Adipocyte (in vitro differentiated cells): ENCODE measurements around the gene SMIM44.

Experiments used
- DNase-seq: peaks from one replicate; pipeline ENCODE4 v3.0.0-alpha.2; 2015; ENCODE audit warnings: low read depth
- H3K27me3 ChIP-seq: replicated peaks from 2 replicates; pipeline ENCODE4 v1.7.0; 2013; ENCODE audit warnings: mild to moderate bottlenecking, low read length, moderate library complexity; ENCODE audit not compliant: control insufficient read depth, insufficient read depth
- H3K36me3 ChIP-seq: 2 replicates; pipeline ENCODE4 v1.7.0; 2013; ENCODE audit warnings: low read length, mild to moderate bottlenecking, moderate library complexity; ENCODE audit not compliant: control insufficient read depth, insufficient read depth, severe bottlenecking
- H3K4me1 ChIP-seq: 2 replicates; pipeline ENCODE4 v1.7.0; 2013; ENCODE audit warnings: mild to moderate bottlenecking, low read length, moderate library complexity; ENCODE audit not compliant: control insufficient read depth, insufficient read depth
- H3K4me3 ChIP-seq: 2 replicates; pipeline ENCODE4 v1.7.0; 2013; ENCODE audit warnings: mild to moderate bottlenecking, low read length, moderate library complexity
- H3K9ac ChIP-seq: 2 replicates; pipeline ENCODE4 v1.7.0; 2013; ENCODE audit warnings: mild to moderate bottlenecking, low read length, moderate library complexity
- H3K9me3 ChIP-seq: 2 replicates; pipeline ENCODE4 v1.7.0; 2013; ENCODE audit warnings: mild to moderate bottlenecking, low read length, moderate library complexity; ENCODE audit not compliant: control insufficient read depth

SMIM44 gene

DNA sequence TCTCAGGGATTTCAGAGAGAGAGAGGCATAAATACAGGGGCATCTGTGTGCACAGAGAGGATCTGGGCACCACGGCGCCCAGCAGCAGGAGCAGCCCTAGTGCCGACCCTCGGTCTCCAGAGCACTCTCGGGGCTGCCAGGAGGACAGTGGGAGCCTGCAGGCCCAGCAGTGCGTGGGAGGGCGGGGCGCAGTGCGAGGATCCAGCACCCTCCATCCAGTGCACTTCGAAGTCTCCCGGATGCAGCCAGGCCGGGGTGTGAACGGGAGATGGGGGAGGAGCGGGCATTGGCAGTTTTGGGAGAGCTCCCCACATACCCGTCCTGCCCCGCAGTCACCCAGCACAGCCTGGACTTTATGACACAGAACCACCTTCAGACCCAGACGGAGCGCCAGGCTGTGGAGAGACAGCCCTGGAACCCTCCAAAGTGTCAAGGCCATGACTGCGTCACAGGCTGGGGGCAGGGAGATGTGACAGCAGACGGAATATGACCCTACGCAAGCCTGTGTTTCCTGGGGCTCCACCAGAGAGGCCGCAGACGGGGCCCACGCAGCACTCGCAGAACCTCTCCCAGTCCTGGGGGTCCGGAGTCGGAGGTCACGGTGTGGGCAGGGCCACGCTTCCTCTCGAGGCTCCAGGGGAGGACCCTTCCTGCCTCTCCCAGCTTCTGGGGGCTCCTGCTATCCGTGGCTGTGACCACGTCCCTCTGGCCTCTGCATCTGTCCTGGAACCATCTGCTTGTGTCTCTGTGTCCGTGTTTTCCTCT, 41.0 kb upstream of the SMIM44 start:
- Histone ChIP-seq H3K9me3 (no peaks in the 10 kb centered on the region), H3K4me3 (no peak overlapping the region), H3K27me3 (no peaks in the 10 kb centered on the region), H3K9ac (no peak overlapping the region), H3K4me1 (no peaks in the 10 kb centered on the region), H3K36me3 (peaks cover 33% of the 10 kb centered on the region)
- DNase-seq, result no peak

DNA sequence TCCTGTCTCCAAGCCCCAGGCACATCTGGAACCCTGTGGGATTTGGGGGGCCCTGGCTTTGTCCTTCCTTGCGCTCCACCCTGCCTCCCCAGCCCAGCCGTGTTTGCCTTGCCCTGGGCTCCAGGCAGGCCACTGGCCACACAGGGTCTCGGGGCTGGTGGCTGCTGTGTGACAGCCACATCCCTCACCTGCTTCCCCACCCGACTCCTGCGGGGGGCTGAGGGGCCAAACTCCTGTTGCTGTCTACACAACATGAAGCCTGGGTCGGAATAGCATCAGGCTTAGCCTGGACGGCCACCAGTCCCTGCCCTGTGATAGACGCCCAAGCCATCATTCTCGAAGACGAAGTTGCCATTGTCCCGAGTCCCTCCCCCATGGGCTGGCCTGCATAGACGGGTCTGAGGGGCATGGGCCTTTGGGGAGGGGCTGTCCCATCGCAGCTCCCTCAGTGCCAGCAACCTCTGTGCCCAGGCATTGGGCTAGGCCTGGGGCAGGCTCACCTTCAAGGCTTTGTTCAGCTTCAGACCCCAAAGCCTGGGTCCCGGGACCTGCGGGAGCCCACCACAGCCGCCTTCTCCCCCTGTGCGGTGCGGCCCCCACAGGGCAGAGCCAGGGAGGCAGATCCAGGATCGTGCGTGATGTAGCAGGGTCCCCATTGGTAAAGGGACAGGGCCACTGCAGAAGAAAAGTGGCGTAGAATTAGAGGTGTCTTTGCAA, 40.3 kb upstream of the SMIM44 start:
- Histone ChIP-seq H3K4me1 (no peaks in the 10 kb centered on the region), H3K9ac (no peak overlapping the region), H3K4me3 (no peak overlapping the region), H3K9me3 (no peaks in the 10 kb centered on the region), H3K27me3 (no peaks in the 10 kb centered on the region), H3K36me3 (peaks cover 33% of the 10 kb centered on the region)
- no peak for DNase-seq

DNA sequence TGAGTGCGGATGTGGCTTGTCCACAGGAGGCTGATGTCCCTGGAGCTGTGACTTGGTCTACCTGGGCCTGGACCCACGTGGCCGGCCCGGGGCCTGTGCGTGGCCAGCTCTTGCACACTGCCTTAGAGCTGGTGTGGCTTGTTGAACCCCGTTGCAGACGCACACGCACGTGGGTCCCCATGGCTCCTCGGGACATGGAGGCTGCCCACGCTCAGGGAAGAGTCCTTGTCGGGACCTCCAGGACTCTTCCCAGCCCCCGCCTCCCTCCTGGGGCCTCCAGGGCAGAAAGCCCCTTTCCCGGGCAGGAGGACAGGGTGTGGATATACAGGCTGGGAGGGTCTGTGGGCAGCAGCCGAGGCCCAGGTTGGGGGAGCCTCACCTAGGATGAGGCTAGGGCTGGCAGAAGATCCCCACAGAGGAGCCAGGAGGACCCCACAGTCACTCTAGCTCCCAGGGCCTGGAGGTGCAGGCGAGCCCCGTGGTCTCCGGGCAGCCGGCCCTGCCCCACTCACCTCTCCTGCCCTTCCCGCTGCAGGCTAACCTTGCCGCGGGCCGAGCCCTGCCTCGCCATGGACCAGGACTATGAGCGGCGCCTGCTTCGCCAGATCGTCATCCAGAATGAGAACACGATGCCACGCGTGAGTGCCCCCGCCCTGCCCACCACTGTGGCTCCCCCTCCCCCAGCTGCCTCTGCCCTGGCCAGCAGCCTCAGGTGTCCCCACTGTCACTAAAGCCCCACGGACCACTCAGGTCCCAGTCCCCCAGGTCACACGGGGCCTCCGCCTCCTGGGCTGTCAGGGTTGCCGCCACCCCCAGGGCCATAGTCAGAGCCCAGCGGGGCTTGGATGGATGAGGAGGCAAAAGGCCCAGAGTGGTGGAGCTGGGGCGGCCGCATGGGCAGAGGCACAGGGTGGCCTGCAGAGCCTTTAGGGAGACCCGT, 39.5 kb upstream of the SMIM44 start:
- peaks cover 27% of the 10 kb centered on the region for H3K36me3 ChIP-seq
- no peaks in the 10 kb centered on the region for H3K4me1 ChIP-seq
- no peak for DNase-seq
- no peaks in the 10 kb centered on the region for H3K27me3 ChIP-seq
- H3K4me3 ChIP-seq, result no peak overlapping the region
- H3K9me3 ChIP-seq, result no peaks in the 10 kb centered on the region
- no peak overlapping the region for H3K9ac ChIP-seq

DNA sequence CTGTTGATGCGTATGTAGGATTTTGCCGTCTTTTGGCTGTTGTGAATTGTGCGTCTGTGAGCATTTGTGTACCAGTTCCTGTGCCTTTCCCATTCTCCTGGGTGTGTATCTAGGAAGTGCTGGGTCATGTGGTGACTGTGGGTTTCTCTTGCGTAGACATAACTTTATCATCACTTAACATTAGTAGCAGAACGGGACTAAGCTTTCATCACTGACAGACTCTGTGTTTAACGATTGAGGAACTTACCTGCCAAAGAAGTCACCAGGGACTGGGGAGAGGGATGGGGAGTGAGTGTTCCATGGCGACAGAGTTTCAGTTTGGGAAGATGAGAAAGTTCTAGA, 37.8 kb upstream of the SMIM44 start:
- DNase-seq, result no peak
- Histone ChIP-seq H3K4me1 (no peaks in the 10 kb centered on the region), H3K9ac (no peak overlapping the region), H3K9me3 (no peaks in the 10 kb centered on the region), H3K27me3 (no peaks in the 10 kb centered on the region), H3K4me3 (no peak overlapping the region), H3K36me3 (peaks cover 19% of the 10 kb centered on the region)

DNA sequence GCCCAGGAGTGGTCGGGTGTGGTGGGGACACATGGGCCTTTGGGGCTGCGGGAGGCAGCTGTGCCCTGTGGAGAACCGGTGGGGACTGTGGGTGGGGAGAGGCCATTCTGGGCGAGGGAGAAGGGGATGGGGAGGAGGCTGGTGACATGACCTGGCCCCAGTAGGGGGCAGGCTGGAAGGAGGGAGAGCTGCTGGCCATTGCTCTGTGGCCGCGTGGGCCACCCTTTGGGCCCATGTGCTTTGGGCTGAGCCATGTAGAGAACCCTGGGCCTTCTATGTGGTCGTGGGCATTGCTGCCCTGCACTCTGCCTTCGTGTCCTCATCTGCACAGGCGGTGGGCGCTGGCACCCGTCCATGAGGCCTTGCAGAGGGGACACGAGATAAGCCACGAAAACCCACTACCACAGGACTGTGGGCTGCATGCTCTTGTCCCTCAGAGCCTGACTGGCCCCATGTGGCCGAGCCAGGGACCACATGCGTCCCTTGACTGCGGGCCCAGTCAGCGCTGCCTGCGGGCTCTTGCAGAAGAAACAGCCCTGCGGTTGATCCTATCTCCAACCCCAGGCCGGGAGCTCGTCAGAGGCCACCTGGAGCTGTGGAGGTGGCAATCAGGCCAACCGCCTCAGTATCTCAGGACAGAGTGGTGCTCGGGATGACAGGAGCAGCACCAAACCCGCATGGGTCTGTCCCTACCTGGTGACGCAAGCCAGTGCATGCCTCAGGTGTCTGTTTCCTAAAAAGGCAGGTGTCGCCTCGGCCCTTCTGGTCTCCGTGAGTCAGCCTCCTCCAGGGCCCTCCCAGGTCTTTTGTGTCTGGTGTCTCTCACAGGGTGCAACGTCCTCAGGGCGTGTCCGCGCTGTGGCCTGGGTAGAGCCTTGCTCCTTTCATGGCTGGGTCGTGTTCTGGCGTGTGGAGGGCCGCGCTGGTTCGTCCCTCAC, 37.2 kb upstream of the SMIM44 start:
- DNase-seq, result no peak
- no peak overlapping the region for H3K9ac ChIP-seq
- no peak overlapping the region for H3K4me3 ChIP-seq
- no peaks in the 10 kb centered on the region for H3K27me3 ChIP-seq
- H3K4me1 ChIP-seq, result no peaks in the 10 kb centered on the region
- H3K9me3 ChIP-seq, result no peaks in the 10 kb centered on the region
- peaks cover 19% of the 10 kb centered on the region for H3K36me3 ChIP-seq

DNA sequence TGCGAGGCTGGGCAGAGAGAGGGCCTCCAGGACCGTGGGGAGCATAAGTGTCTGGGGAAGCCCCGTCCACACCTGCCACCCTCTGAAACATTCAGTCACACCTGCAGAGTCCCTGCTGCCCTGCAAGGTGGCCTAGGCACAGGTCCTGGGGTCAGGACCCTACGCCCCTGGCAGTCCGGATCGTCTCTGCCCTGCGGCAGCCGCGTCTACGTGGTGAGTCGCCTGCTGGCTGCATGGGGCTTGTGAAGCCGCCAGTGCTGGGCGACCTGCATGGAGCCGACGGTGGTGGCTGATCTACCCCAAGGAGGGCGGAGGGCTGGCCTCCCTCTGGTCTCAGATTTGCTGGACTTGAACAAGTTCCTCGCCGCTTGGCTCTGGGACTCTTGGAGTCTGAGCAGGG, 35.9 kb upstream of the SMIM44 start:
- H3K9ac ChIP-seq, result no peak overlapping the region
- H3K4me3 ChIP-seq, result no peak overlapping the region
- peaks cover 8% of the 10 kb centered on the region for H3K36me3 ChIP-seq
- no peak for DNase-seq
- H3K9me3 ChIP-seq, result no peaks in the 10 kb centered on the region
- no peaks in the 10 kb centered on the region for H3K27me3 ChIP-seq
- H3K4me1 ChIP-seq, result peaks cover 9% of the 10 kb centered on the region

DNA sequence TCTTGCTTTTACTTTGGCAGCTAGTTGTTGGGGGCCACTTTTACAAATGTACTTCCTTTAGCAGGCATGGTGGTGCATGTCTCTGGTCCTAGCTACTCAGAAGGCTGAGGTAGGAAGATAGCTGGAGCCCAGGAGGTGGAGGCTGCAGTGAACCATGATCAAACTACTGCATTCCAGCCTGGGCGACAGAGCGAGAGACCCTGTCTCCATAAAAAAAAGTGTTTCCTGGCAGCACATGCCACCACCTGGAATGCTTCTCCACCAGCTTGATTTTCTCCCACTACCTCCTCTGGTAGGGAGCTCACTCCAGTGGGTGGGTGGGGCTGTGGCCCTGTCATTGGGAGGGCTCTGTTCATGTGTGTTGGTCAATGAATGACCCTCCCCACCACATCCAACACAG, 35.4 kb upstream of the SMIM44 start:
- Histone ChIP-seq H3K27me3 (no peaks in the 10 kb centered on the region), H3K9me3 (no peaks in the 10 kb centered on the region), H3K36me3 (peaks cover 4% of the 10 kb centered on the region), H3K4me1 (peaks cover 10% of the 10 kb centered on the region), H3K9ac (no peak overlapping the region), H3K4me3 (no peak overlapping the region)
- no peak for DNase-seq

DNA sequence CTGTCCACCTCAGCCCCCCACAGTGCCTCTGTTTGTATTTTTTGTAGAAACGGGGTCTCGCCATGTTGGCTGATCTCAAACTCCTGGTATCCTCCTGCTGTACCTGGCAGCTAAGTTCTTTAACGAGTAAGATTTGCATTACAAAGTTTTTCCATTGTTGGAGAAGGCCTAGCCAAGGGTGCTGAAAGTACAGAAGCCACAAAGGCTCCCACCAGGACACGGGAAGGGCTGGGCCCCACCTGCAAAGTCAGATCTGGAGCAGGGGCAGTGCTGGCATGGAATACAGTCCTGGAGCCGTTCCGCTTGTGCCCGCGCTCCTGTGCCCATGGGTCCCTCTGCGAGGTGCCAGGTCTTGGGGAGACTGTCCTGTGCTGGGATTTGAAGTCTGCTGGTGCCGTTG, 35.0 kb upstream of the SMIM44 start:
- DNase-seq, result no peak
- Histone ChIP-seq H3K9me3 (no peaks in the 10 kb centered on the region), H3K4me3 (no peak overlapping the region), H3K36me3 (no peaks in the 10 kb centered on the region), H3K4me1 (peaks cover 13% of the 10 kb centered on the region), H3K9ac (no peak overlapping the region), H3K27me3 (no peaks in the 10 kb centered on the region)

DNA sequence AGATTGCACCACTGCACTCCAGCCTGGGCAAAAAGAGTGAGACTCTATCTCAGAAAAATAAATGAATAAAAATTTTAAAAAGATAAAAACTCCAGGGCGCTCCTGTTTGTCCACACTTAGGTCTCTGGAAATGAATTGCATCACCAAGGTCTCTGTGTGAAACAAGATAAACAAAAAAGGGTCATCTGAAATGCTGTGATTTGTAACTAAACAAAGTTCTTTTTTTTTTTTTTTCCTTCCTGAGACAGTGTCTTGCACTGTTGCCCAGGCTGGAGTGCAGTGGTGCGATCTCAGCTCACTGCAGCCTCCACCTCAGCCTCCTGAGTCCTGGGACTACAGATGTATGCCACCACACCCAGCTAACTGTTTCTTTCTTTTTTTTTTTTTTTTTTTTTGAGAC, 34.4 kb upstream of the SMIM44 start:
- peak; percentile 5 for DNase-seq
- no peaks in the 10 kb centered on the region for H3K9me3 ChIP-seq
- H3K36me3 ChIP-seq, result no peaks in the 10 kb centered on the region
- H3K27me3 ChIP-seq, result no peaks in the 10 kb centered on the region
- no peak overlapping the region for H3K4me3 ChIP-seq
- no peak overlapping the region for H3K9ac ChIP-seq
- H3K4me1 ChIP-seq, result peaks cover 18% of the 10 kb centered on the region

DNA sequence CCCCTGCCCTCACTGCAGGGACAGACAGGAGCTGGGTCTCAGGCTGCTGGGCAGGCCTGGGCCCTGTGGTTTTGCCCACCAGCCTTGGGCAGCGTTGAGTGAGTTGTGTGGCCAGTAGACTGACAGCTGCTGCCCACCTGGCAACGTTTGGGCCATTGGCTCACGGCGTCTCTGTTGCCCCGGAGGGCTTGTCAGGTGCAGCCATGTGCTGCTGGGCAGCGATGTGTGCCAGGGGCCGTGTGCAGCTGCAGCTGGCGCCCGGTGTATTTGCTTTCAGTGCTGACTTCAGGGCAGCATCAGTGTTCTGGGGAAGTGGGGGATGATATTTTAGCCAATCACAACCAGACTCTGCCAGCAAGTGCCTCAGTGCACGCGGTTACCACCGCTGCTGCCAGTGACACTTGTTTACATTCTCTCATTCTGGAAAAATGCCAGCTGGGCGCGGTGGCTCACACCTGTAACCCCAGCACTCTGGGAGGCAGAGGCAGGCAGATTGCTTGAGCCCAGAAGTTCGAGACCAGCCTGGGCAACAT, 33.5 kb upstream of the SMIM44 start:
- H3K9me3 ChIP-seq, result no peaks in the 10 kb centered on the region
- H3K36me3 ChIP-seq, result no peaks in the 10 kb centered on the region
- no peak overlapping the region for H3K4me3 ChIP-seq
- no peak for DNase-seq
- H3K27me3 ChIP-seq, result no peaks in the 10 kb centered on the region
- H3K9ac ChIP-seq, result no peak overlapping the region
- H3K4me1 ChIP-seq, result peaks cover 18% of the 10 kb centered on the region
